ENCODE results near the gene TNFAIP8L1. TPM values are rescaled to one million over a fixed set of nuclear protein-coding genes. Genes with fewer than 3 reads are reported as not detected.

TNFAIP8L1 gene
- total RNA-seq, 1 donor, result 5.5 TPM

- H3K27me3 ChIP-seq (ENCODE audit: insufficient read depth, low read length), result no peaks in the 10 kb centered on the region
- H3K4me3 ChIP-seq (ENCODE audit: low read length), result no peak overlapping the region
- H3K4me1 ChIP-seq (ENCODE audit: insufficient read depth, low read length), result peaks cover 48% of the 10 kb centered on the region
- no peaks in the 10 kb centered on the region for H3K9me3 ChIP-seq (ENCODE audit: low read depth, low read length)
Observed at GRCh38 chr19:4633140-4633967, 6.0 kb upstream of the TNFAIP8L1 start.

- H3K4me3 ChIP-seq (ENCODE audit: low read length), result peak overlapping the region; percentile 30
- no peaks in the 10 kb centered on the region for H3K27me3 ChIP-seq (ENCODE audit: insufficient read depth, low read length)
- no peaks in the 10 kb centered on the region for H3K9me3 ChIP-seq (ENCODE audit: low read depth, low read length)
- H3K4me1 ChIP-seq (ENCODE audit: insufficient read depth, low read length), result peaks cover 68% of the 10 kb centered on the region
Observed at GRCh38 chr19:4635754-4636116, 3.6 kb upstream of the TNFAIP8L1 start.

GRCh38 chr19:4636151-4636717 lies 3.1 kb upstream of the TNFAIP8L1 start:
- Histone ChIP-seq H3K4me1 (ENCODE audit: insufficient read depth, low read length) (peaks cover 73% of the 10 kb centered on the region), H3K4me3 (ENCODE audit: low read length) (peak overlapping the region; percentile 30), H3K27me3 (ENCODE audit: insufficient read depth, low read length) (no peaks in the 10 kb centered on the region), H3K9me3 (ENCODE audit: low read depth, low read length) (no peaks in the 10 kb centered on the region)

GRCh38 chr19:4636761-4637160 lies 2.6 kb upstream of the TNFAIP8L1 start:
- H3K4me1 ChIP-seq (ENCODE audit: insufficient read depth, low read length), result peaks cover 74% of the 10 kb centered on the region
- H3K4me3 ChIP-seq (ENCODE audit: low read length), result no peak overlapping the region
- H3K9me3 ChIP-seq (ENCODE audit: low read depth, low read length), result no peaks in the 10 kb centered on the region

GRCh38 chr19:4638317-4638716 lies 999 bp upstream of the TNFAIP8L1 start:
- Histone ChIP-seq H3K4me1 (ENCODE audit: insufficient read depth, low read length) (peaks cover 73% of the 10 kb centered on the region), H3K4me3 (ENCODE audit: low read length) (no peak overlapping the region)

More at GRCh38 chr19:4636761-4637160, 2.6 kb upstream of the TNFAIP8L1 start:
- H3K27me3 ChIP-seq (ENCODE audit: insufficient read depth, low read length), result no peaks in the 10 kb centered on the region

GRCh38 chr19:4639531-4640246 lies 373 bp downstream of the TNFAIP8L1 start:
- Histone ChIP-seq H3K4me1 (ENCODE audit: insufficient read depth, low read length) (peaks cover 59% of the 10 kb centered on the region), H3K27me3 (ENCODE audit: insufficient read depth, low read length) (no peaks in the 10 kb centered on the region), H3K4me3 (ENCODE audit: low read length) (peak overlapping the region; percentile 76), H3K9me3 (ENCODE audit: low read depth, low read length) (no peaks in the 10 kb centered on the region)

More at GRCh38 chr19:4638317-4638716, 999 bp upstream of the TNFAIP8L1 start:
- Histone ChIP-seq H3K9me3 (ENCODE audit: low read depth, low read length) (no peaks in the 10 kb centered on the region), H3K27me3 (ENCODE audit: insufficient read depth, low read length) (no peaks in the 10 kb centered on the region)

- peaks cover 54% of the 10 kb centered on the region for H3K4me1 ChIP-seq (ENCODE audit: insufficient read depth, low read length)
- H3K27me3 ChIP-seq (ENCODE audit: insufficient read depth, low read length), result no peaks in the 10 kb centered on the region
- peak overlapping the region; percentile 76 for H3K4me3 ChIP-seq (ENCODE audit: low read length)
- no peaks in the 10 kb centered on the region for H3K9me3 ChIP-seq (ENCODE audit: low read depth, low read length)
Observed at GRCh38 chr19:4640247-4641000, 1.1 kb downstream of the TNFAIP8L1 start.

GRCh38 chr19:4641132-4641531 lies 1.8 kb downstream of the TNFAIP8L1 start:
- H3K4me1 ChIP-seq (ENCODE audit: insufficient read depth, low read length), result peaks cover 48% of the 10 kb centered on the region

GRCh38 chr19:4642625-4643024 lies 3.3 kb downstream of the TNFAIP8L1 start:
- Histone ChIP-seq H3K27me3 (ENCODE audit: insufficient read depth, low read length) (no peaks in the 10 kb centered on the region), H3K9me3 (ENCODE audit: low read depth, low read length) (no peaks in the 10 kb centered on the region), H3K4me1 (ENCODE audit: insufficient read depth, low read length) (peaks cover 33% of the 10 kb centered on the region), H3K4me3 (ENCODE audit: low read length) (no peak overlapping the region)

More at GRCh38 chr19:4641132-4641531, 1.8 kb downstream of the TNFAIP8L1 start:
- Histone ChIP-seq H3K27me3 (ENCODE audit: insufficient read depth, low read length) (no peaks in the 10 kb centered on the region), H3K9me3 (ENCODE audit: low read depth, low read length) (no peaks in the 10 kb centered on the region), H3K4me3 (ENCODE audit: low read length) (no peak overlapping the region)

GRCh38 chr19:4645718-4646117 lies 6.4 kb downstream of the TNFAIP8L1 start:
- no peaks in the 10 kb centered on the region for H3K27me3 ChIP-seq (ENCODE audit: insufficient read depth, low read length)
- H3K4me1 ChIP-seq (ENCODE audit: insufficient read depth, low read length), result peaks cover 15% of the 10 kb centered on the region
- no peak overlapping the region for H3K4me3 ChIP-seq (ENCODE audit: low read length)
- no peaks in the 10 kb centered on the region for H3K9me3 ChIP-seq (ENCODE audit: low read depth, low read length)

- H3K9me3 ChIP-seq (ENCODE audit: low read depth, low read length), result no peaks in the 10 kb centered on the region
- H3K4me3 ChIP-seq (ENCODE audit: low read length), result no peak overlapping the region
- no peaks in the 10 kb centered on the region for H3K27me3 ChIP-seq (ENCODE audit: insufficient read depth, low read length)
- H3K4me1 ChIP-seq (ENCODE audit: insufficient read depth, low read length), result peaks cover 8% of the 10 kb centered on the region
Observed at GRCh38 chr19:4647676-4648644, 8.6 kb downstream of the TNFAIP8L1 start.

GRCh38 chr19:4649392-4650047 lies 10.2 kb downstream of the TNFAIP8L1 start:
- Histone ChIP-seq H3K4me1 (ENCODE audit: insufficient read depth, low read length) (peaks cover 8% of the 10 kb centered on the region), H3K9me3 (ENCODE audit: low read depth, low read length) (no peaks in the 10 kb centered on the region), H3K4me3 (ENCODE audit: low read length) (no peak overlapping the region), H3K27me3 (ENCODE audit: insufficient read depth, low read length) (no peaks in the 10 kb centered on the region)

GRCh38 chr19:4650159-4650558 lies 10.8 kb downstream of the TNFAIP8L1 start:
- no peaks in the 10 kb centered on the region for H3K9me3 ChIP-seq (ENCODE audit: low read depth, low read length)
- H3K4me3 ChIP-seq (ENCODE audit: low read length), result no peak overlapping the region
- H3K4me1 ChIP-seq (ENCODE audit: insufficient read depth, low read length), result peaks cover 8% of the 10 kb centered on the region
- H3K27me3 ChIP-seq (ENCODE audit: insufficient read depth, low read length), result no peaks in the 10 kb centered on the region
